ELF-1 (cell line): ENCODE data around the gene SPR.
A peak's percentile ranks its signal among the peaks of the same experiment; 100 is the strongest.
"Not testable (repeated sequence)": the region's sequence is repeated elsewhere in the genome, so short reads cannot be mapped to it uniquely, and the experiment has no call there.

Experiments
- DNase-seq: peaks from one replicate; pipeline ENCODE4 v3.0.0-alpha.2; 2016; ENCODE audit warnings: low read depth, low spot score

SPR gene

DNA sequence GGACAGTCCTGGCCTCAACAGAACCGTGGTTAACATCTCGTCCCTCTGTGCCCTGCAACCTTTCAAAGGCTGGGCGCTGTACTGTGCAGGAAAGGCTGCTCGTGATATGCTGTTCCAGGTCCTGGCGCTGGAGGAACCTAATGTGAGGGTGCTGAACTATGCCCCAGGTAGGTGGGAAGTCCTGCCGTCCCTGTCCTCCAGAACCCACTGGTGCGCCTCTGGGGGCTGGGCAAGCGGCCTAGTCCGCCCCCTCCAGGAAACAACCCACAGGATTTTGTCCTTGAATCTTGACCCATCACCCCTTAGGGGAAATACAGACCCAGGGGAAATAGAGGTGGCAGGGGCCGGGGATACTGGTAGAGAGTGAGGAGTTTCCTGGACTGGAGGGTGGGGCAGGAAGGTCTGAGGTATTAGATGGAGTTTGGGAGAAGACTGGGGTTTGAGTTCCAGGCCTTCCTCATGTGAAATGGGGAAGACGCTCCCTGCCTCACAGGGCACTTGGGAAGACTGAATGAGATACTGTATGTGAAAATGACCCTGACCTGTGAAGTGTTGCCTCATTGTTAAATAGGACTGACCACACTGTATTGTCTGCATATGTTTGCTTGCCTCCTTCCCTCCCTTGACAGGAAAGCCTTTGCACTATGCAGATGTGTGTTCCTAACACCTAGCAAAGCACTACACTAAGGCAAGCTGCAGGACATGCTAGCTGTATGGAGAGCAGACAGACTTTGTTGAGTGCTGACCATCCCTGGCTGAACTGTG lies 1.4 kb downstream of the SPR start:
- no peak for DNase-seq

GRCh38 chr2:72889991-72890390 lies 2.8 kb downstream of the SPR start:
- DNase-seq, result no peak

GRCh38 chr2:72891091-72891818 lies 4.0 kb downstream of the SPR start:
- no peak for DNase-seq

DNA sequence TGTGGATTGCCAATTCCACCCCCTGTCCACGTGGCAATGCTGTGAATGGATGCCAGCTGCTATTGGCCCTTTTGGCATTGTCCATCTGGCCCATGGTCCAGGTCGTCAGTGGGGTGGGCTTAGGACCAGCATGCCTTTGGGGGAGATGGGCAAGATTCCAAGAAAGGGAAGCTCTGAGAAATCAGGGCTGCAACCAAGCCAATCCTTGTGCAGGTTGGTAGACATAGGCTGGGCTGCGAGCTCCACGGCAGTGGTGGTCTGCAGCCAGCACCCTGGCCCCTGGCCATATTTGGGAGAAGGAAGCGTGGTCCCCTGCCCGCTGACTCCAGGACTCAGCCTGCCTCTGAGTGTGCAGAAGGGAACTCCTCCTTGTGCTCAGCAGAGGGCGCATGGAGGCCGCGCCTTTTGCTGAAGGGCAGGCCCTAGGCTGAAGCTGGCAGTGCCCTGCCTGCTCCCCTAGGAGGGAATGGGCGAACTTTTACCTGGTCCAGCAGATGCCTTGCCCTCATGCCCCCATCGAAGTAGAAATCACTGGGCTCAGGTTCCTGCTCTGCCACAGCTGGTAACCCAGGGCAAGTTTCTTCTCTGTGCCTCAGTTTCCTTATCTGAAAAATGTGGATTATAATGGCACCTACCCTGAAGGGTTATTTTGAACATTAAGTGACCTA lies 5.4 kb downstream of the SPR start:
- DNase-seq, result peak; percentile 58

- DNase-seq, result peak; percentile 85
Measured at GRCh38 chr2:72893594-72894319, 6.5 kb downstream of the SPR start.

- DNase-seq, result no peak
Measured at GRCh38 chr2:72894514-72894913, 7.3 kb downstream of the SPR start.

- DNase-seq, result no peak
Measured at GRCh38 chr2:72895154-72895553, 7.9 kb downstream of the SPR start.

DNA sequence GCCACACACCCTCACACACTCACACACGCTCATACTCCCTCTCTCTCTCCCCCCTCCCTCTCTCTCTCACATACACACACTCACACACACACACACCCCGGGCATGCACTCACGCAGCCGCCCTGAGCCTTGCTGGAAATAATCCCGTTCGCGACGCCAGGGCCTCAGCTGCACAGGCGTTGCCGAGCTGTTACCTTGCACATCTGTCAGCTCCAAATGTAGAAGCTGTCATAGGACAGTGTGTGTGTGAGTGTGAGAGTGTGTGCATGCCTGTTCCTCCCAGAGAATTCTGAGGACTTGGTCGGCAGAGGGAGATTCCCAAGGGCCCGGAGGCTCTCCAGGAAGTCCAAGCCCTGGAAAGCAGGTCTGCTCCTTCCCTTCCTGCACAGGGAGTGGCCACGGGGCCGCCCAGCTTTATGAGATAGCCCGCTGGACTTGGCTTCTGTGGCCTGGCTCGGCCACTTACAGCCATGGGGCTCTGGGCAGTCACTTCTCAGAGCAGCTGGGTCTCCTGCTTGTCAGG lies 8.6 kb downstream of the SPR start:
- DNase-seq, result peak; percentile 29

- DNase-seq, result no peak
Measured at GRCh38 chr2:72896446-72896845, 9.2 kb downstream of the SPR start.

DNA sequence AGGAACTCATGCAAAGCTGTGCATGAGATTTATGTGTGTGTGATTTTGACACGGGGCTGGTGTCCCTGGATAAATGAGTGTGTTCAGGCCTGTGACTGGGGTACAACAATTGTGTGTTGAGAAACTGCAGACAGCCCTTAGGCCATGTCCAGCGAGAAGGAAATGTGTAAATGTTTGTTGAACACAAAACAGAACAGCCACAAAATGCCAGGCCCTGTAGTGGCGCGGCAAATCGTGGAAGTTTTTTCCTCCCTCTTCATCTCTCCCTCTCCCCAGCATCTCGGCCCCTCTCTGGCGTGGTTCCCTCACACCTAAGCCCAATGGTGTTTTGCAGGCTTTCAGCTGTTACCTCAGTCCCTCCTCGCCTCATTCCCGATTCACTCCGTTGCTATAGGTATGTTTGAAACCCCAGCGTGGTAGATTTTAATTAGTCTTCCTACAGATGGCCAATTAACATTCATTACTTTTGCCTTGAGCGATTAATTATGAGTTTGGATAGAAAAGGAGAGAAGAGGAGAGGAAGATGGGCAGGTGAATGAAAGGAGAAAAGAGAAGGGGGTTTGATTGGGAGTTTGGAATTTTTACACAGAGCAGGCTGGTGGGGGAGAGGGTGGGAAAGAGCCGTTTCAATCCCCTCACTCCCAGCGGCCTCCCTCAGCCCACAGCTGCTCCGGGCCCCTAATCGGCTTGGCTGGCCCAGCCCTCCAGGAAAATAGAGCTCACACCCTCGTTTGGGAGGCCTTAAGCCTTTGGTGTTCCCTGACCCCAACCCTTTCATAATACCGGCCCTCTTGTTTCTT lies 10.8 kb downstream of the SPR start:
- DNase-seq, result no peak

- no peak for DNase-seq
Measured at GRCh38 chr2:72898585-72898906, 11.3 kb downstream of the SPR start.

DNA sequence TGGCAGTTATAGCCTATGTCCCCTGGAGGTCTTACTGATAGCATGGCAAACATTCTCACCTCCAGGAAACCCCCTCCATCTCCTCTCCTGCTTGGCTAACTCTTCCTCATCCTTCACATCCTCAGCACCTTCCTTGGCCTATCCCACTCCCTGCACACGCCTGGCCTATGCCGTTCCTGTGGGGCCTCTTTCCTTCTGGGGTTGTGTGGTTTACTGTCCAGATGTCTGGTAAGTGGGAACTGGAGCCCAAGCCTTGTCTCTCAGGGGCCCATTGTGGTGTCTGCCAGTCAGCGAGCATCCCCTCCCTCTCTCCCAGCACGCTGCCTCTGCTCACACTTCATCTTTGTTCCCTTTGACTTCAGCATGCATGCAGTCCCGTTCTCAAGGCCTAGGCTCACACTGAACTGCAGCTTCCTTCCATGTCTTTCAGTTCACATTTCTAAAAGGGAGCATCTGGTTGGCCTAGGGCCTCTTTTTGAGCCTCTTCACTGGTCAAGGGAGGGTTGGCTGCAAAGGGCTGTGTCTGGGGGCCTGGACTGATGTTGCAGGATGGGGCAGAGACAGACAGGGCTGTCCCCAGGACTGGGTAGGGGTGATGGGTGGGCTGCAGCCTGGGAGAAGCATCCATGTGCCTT lies 13.1 kb downstream of the SPR start:
- no peak for DNase-seq

DNA sequence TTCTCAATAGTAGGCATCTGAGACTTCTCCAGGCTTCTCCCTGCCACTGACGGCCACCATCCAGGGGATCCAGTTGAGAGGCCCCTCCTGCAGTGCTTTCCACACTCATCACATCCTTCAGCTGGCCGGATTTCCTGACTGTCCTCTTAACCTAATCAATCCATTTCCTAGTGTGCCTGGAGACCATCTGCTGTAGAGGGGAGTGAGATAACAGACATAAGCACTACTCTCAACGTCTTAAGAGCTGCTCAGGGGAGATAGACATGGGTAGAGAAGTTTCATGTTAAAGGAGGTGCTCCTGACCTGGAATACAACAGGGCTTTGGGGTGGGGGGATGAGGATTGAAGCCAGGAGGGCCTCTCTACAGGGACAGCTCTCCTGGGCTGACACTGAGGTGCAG lies 14.2 kb downstream of the SPR start:
- DNase-seq, result no peak

GRCh38 chr2:72907369-72907768 lies 20.2 kb downstream of the SPR start:
- not testable (repeated sequence) for DNase-seq

DNA sequence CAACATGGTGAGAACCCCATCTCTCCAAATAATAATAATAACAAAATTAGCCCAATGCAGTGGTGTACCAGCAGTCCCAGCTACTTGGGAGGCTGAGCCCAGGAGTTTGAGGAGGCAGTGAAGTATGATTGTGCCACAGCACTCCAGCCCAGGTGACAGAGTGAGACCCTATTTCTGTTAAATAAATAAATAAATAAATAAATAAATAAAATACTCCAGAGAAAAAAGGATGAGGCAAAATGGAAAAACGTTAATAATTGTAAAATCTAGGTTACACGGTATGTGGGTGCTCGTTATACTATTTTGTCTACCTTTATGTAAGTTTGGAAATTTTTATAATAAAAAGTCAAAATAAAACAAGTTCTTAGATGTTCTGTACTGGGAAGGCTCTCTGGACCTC lies 21.5 kb downstream of the SPR start:
- no peak for DNase-seq

- no peak for DNase-seq
Measured at GRCh38 chr2:72911256-72911655, 24.0 kb downstream of the SPR start.

DNA sequence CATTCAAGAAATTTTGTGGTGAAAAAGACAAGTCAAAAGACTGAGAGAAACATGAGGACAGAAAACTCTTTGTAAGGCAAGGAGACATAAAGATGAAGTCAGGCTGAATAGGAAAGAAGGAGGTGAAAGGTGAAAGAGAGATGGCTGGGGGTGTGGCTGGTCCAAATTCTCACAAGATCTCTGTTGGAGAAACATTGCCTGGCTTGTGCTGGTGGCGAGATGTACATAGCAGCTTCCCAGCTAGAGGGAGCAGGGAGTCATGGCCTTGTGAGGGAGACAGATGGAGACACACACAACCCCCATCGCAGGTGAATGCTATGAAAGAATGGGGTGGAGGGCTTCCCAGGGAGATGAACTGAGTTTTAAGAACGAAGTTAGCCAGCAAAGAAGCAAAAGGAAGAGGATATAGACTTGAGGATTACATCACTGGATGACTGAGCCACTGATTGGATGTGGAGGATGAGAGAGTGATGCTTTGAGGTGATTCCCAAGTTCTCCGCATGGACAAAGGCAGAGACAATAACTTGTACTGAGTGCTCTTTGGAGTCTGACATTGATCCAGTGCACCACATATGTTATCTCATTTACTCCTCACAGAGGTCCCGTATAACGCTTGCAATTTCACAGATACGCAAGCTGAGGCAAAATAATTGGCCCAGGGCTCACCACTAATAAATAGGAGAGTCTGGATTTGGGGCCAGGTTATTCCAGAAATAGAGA lies 26.4 kb downstream of the SPR start:
- no peak for DNase-seq

DNA sequence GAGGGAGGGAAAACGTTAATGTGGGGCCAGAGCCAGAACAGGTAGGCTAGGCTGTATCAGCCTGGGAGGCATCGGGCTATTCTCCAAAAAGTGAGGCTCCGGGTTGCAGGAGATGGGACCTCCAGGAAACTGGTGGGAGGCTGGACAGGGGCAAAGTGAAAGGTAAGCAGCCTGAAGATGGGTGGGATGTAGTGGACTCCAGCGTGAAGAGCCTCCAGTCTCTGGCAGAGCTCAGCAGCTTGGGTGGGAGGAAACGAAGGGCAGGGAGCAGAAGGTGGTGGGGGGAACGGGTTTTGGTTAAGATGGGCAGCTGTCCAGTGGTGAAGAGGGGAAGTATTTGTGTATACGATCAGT lies 27.0 kb downstream of the SPR start:
- no peak for DNase-seq

- DNase-seq, result peak; percentile 64
Measured at GRCh38 chr2:72914589-72915319, 27.5 kb downstream of the SPR start.
